Amniotic stem cell (primary cell): Measurements from ENCODE around the gene RAB11A.

Experiments
- DNase-seq: peaks from one replicate; lab custom pipeline; 2025; lab: John Stamatoyannopoulos, UW

Gene RAB11A

DNA sequence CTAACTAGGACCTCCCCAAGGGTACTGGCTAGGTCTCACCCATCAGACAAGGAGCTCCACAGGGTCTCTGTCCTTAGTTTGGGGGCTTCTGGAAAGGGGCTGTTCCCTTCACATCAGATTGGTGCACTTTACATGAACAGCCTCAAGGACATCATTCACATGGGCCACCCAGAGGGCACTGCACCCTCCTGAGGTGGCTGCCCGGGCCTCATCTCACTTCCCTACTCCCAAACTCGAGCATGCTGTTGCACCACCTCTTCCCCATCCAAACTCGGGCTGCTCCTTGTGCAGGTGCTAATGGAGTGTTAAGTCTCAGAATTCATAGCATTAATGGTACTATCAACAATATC, 48.1 kb downstream of the RAB11A start:
- DNase-seq = no peak

DNA sequence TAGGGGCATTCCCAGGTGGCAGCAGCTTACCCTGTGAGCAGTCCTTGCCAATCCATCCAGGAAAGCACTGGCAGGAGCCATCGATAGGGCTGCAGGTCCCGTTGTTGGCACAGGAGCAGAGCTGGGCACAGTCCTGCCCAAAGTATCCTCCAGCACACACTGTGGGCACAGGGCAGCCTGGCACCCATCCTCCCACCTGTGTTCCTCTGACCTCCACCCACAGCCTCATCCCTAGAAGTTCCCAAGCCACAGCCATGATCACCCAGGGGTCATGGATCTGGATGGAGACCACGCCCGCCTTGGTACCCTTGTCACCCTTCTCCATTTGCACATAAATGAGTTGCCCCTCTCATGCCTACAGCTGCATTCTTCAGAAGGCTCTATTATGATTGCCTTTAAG, 48.6 kb downstream of the RAB11A start:
- no peak for DNase-seq

DNA sequence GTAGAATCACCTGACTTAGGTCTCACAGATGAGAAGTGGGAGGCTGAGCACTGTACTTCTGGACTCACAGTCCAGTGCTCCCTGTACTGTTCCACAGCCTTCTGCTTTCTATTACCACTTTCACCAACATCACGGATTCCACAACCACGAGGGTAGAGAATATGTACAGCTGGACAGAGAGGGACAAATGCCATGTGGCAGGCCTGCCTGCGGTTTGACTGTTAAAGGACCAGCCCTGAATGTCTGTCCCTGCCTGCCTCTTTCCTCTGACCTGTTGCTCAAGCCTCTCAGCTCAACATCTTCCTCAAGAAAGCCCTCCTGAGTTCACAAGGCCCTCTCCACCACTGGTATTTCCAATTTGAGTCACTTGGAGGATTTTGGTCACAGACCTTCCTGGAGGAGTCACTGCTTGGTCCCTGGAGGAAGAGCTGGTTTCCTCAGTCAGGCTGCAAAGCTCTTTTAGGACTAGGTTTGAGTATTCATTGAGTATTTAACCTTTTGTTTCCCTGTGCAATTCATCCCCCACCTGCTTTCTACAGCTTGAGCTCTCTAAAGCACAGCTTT, 49.1 kb downstream of the RAB11A start:
- no peak for DNase-seq

DNA sequence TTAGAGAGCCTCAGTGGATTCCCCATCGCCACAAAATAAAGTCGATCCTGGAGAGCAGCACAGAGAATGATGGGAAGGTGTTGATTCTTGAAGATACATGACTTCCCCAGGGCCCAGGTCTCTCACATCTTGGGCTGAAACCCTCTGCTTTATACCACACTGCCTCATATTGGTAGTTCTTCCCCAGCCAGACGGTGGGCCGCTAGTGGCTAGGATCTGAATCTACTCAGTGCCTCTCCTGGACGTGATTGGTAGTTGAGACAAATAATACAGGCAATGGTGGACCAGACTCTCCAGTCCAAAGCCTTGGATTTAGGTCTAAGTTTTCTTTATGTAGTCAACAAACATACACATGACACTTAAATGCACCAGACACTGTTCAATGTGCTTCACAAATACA, 49.7 kb downstream of the RAB11A start:
- DNase-seq = no peak

DNA sequence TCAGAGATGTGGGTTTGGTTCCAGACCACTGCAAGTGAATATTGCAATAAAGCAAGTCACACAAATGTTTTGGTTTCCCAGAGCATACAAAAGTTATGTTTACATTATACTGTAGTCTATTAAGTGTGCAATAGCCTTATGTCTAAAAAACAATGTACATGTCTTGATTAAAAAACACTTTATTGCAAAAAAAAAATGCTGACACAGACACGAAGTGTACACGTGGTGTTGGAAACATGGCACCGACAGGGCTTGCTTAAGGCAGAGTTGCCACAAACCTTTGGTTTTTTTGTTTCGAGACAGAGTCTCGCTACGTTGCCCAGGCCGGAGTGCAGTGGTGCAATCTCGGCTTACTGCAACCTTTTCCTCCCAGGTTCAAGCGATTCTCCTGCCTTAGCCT, 50.1 kb downstream of the RAB11A start:
- DNase-seq = no peak

DNA sequence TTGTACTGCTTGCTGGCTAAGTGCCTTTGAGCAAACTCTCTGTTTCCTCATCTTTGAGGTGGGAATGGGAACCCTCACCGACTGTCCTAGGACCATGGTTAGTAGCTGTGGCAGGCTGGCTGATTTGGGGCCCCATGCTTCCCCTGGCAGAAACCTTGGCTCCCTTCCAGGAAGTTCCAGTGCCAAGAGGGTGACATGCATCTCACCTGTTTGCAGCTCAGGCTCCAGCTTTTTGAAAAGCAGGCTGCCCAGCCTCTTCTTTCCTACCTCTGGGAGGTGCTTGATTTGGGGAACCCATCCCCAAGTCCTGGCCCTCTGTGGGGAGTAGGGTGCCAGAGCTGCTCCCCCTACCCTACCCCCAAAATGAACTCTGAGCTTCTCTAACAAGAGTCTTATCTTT, 50.8 kb downstream of the RAB11A start:
- DNase-seq = no peak

DNA sequence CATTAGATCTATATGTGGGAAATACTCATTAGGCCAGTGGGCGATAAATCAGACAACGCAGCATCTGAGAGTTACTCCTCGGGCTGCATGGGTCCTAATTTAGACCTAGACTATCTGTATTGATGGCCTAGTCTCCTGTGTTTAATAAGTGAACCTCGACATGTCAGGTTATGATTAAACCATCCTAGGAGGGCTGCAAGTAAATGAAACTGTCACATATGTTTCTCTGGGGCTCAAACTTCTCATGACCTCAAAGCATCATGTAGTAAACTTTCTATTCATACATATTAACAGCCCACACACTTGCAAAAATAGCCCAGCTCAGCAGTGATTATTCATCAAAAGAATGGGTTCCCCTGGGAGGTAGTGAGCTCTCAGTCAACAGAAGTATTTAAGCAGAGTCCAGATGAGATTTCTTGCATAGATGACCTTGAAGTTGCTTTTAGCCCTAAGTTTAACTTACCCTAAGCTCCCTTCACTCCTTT, 51.6 kb downstream of the RAB11A start:
- DNase-seq = no peak

DNA sequence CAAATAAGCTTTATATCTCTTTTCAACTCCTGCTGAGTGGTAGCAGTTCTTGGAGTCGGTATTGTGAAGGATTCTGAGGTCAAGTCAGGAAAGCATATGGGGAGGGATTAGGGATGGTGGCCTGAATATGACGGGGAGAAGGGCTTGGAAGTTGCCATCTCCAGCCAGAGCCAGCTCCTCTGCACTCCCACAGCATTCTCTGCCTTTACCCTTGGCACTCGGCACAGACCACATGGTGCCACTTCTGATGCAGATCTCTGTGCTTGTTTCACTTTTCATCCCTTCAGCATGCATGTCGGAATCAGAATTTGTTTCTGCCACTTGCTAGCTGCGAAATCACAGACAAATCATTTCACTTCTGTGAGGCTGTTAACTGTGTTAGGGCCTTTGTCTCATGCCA, 52.5 kb downstream of the RAB11A start:
- no peak for DNase-seq

DNA sequence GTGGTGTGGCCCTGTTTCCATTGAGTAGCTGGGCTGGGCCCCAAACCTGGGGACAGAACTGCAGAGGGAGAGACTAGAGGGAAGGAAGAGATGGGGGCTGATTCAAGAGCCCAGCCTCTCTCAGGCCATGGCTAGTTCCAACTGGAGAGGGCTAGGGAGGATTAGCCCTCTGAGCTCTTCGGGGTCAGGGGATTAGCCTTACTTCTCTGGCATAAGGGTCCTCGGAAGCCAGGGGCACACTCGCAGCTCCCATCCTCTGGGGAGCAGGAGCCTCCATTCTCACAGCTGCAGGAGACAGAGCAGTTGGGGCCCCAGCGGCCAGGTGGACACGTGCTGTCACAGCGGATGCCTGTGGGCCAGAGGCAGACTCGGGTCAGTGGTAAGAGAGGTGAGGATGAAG, 53.3 kb downstream of the RAB11A start:
- no peak for DNase-seq

DNA sequence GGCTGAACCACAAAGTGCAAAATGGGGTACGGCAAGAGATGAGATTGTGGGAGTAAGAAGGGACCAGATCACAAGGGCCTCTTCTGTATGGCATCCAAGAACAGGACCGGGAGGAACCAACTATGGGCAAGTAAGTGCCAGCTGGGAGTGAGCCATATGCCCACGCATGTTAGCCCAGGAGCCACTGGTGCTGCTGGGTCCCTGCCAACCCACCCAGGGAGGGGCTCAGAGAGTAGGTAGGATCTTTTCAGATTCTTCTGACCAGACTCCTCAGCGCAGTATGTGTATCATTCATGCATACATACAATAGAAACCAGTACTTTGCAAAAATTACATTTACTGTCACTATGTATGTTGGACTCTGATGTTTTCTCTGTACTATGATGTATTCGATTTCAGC, 54.0 kb downstream of the RAB11A start:
- no peak for DNase-seq

DNA sequence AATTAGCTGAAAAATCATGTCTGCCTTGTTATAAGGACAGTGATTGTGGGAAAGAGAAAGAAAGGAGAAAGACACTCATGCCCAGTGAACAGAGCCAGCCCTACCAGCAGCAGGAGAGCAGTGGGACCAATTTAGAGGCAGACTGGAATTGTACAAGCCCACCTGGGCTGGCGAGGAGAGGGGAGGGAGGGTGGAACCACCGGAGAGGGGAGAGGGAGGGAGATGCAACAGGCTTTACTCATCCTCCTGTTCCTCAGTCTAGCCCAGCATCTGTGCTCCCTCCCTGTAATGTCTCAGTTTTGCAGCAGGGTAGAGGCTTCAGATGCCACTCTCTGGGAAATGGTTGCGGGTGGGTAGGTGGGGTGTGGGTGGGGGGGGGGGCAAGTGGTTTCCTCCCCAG, 54.7 kb downstream of the RAB11A start:
- no peak for DNase-seq

DNA sequence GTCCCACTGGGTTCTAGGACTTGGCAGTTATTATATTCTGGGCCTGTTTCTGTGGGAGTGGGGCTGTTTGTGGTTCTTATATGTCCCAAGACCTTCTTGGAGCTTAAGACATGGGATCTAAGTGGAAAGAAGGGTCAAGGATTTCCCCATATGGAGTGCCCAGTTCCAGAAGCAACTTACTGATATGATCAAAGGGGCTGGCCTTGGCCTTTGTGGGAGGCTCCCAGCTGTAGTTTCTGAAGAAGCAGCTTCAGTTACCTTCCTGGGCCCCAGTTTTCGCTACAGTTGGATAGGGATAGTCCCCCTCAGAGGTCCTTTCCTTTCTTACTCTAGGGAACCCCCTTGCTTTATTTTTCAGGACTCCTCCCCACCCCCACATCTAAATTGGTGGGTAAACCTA, 56.0 kb downstream of the RAB11A start:
- DNase-seq = no peak

DNA sequence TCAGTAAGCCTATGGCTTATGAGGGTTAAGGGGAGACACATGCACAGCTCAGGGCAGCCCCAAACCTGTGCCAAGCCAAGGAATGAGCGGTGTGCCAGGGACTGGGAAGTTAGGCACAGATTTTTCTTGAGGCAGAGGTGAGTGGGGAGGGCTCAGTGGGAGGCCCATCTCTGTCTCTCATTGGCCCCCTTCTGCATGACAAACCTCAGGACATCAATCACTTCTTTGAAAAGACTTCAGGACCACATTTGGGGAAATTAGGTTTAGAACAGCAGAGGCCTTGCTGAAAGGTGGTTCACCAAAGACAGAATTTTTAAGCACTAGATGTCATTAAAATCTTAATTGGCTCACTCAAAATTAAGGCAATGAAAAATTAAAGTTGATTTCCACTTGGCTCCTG, 57.2 kb downstream of the RAB11A start:
- DNase-seq = no peak

DNA sequence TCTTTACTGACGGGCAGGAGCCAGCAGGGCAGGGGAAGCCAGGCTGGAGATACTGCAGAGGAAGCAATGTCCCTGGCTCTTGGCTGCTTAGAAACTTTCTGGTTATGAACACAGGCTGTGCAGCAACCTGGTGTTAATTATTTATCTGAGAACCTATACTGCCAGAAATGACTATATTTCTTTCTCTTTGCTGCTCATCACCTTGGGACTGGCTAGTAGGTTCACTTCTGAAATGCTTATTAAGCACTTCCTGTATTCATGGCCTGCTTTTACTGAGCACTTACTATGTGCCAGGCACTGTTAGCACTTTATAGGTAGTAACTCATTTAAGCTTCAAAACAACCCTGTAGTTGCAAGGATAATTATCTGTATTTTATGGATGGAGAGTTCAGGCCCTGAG, 57.6 kb downstream of the RAB11A start:
- DNase-seq = no peak

DNA sequence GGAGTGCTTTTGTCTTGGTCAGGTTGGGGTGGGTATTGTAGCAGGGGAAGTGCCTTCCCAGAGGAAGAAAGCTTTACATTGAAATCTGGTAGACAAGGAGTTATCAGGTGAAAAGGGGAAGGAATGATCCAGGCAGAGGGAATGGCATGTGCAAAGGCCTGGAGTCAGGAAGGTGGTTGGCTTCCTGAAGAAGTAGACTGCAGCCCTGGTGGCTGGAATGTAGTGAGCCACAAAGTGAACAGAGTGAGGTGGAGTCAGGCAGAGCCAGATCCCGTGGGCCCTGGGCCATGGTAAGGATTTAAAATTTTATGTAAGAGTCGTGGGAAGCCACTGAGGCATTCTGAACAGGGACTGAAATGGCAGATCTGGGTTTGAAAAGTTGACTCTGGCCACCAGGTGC, 58.3 kb downstream of the RAB11A start:
- DNase-seq = no peak

DNA sequence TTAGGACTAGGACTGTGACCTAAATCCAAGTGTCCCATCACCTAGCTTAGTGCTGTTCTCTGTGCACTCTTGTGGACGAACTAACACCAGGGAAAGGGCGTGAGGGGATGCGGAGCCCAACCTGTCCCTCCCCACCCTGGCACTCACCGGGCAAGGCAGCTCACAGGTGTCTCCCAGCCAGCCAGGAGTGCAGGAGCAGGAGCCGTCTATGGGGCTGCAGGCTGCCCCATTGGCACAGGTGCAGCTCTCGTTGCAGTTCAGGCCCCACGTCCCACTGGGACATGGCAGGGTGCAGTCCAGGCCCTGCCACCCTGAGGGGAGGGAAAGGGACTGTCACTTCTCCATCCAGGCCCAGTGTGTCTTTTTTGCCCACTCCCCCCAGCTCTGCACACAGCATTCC, 60.3 kb downstream of the RAB11A start:
- DNase-seq = no peak

DNA sequence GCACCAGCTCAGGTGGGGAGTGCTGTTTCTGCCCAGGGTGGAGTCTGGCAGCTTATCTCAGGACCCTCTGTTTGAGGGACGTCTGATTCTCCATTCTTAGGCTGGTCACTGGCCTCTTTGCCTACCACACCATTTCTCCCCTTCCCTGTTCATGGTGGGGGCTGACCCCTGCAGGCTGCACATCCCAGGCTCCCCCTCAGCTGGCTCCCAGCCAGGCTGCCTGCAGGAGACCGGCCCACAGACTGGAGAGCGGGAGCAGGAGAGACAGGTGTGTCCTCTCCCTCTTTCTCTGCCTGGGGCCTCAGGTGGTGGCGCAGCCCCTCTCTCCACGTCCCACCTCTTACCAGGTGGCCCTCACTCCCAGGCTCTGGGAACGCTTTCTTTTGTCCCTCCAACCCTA, 60.8 kb downstream of the RAB11A start:
- no peak for DNase-seq

DNA sequence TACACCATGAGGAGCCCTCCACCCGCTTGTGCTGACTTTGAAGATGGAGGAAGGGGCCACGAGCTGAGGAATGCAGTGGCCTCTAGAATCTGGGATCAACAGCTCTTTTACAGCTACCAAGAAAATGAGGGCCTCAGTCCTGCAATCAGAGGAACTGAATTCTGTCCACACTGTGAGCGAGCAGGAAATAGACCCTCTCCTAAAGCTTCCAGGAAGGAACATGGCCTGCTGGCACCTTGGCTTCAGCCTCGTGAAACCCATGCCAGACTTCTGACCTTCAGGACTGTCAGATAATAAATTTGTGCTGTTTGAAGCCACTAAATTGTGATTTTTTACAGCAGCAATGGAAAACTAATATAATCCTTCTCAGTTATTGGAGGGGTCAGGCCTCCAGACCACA, 61.9 kb downstream of the RAB11A start:
- DNase-seq = no peak

DNA sequence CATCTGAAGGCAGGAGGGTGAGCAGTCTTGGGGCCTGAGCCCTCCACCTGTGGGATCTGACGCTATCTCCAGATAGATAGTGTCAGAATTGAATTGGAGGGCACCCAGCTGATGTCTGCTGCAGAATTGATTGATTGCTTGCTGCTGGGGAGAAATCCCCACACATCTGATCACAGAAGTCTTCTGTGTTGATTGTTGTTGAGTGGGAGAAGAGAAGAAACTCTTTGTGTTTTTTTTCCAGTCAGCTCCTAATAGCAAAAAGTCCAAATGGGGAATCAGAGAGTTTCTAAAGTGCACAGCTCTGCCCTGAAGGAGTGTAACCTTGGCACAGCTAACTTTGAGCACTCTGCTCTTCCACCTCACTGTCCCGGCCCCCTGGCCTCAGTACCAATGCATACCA, 66.1 kb downstream of the RAB11A start:
- DNase-seq = no peak

DNA sequence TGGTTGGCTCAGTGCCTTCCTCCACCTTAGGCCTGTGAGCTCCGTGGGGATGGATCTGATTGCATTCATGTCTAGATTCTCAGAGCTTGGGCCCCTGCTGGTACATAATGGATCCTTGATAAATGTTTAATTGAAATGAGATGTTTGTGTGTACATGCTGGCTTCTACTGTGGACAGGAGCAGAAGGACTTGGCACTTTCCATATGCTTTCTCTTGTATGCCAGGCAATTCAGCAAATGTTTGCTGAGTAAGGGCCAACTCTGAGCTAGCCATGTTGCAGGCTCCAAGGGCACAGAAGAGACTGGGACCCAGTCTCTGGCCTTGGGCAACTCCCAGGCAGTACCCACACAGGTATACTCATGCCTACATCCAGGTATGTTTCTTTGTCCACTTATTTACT, 67.0 kb downstream of the RAB11A start:
- no peak for DNase-seq

DNA sequence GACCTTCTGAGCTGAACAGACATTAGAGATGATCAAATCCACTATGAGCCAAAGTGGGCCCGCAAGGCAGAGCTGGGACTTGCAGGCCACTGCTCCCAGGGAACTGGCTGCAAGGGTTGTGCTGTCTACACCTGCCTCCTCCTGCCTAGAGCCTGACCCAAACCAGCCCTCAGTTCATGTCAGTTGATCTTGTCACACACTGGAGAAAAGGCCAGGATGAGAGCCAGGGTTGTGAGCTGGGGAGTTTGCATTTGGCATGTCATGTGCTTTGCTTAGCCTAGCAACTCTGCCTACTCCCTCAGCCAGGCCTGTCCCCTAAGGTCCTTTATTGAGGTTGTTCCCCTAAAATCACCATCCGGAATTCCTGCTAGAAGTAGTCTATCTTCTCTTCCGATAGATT, 67.8 kb downstream of the RAB11A start:
- DNase-seq = no peak

DNA sequence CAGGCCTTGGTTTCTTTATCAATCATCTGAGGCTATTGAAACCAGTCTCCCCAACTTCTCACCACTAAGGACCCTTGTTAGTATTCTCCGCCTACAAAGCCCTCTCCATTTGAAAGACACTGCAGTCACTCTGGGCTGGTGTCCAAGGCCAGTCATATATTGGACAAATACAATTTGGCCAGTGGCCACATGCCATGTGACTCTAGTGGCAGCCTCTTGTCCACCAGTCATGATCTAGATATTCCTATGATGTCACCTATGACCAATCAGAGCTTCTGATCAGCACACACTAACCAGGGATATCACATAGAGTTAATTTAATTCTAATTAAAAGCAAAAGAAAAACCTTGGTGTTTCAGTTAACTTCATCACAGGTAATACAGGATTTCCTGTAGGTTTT, 68.2 kb downstream of the RAB11A start:
- DNase-seq = no peak

DNA sequence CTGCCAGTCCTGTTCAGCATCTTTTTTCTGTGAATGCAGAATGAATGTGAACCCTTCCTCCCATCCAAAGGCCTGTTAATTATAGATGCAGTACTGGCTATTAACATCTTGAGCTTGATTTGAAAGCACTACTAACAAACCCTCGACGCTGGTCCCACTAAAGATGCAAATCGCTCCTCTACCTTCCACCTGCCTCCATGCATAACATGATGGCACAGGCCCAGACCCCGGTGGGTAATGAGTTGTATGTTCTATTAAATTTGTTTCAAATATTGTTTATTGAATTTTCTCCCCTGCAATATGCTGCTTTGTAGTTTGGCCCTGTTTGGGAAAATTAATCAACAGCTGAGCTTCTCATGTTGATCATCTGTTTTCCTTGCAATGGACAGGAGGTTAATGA, 69.3 kb downstream of the RAB11A start:
- DNase-seq = no peak

DNA sequence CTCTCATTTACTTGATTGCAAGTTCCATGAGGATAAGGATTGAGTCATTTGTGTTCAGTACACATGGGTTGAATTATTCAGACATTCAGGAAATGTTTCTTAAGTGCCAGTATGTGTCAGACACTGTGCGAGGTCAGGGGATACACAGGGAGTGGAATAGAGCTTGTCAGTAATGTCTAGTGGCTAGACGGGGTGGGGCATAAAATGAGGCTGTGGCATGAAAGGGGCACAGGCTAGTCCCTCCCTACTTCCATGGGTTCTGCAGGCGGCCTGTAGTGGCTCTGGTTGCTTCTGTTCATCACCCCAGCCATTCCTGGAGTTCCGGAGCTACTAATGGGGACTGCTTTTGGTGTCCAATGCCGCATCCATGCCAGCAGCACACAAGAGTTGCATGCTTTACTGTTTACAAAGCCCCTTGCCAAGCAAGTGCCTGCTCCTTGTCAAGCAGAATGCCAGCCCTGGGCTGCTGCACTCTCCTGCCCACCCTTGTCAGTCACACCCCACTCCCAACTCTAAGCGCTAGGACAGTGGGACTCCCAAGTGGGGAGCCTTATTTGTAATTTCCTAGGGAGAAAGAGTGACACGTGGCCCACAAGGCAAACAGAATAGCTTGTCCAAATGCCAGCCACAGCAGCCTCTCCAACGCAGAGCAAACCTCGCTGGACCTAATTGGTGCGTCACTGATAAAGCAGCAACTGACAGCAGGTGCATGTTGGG, 70.8 kb downstream of the RAB11A start:
- peak; percentile 74 for DNase-seq

DNA sequence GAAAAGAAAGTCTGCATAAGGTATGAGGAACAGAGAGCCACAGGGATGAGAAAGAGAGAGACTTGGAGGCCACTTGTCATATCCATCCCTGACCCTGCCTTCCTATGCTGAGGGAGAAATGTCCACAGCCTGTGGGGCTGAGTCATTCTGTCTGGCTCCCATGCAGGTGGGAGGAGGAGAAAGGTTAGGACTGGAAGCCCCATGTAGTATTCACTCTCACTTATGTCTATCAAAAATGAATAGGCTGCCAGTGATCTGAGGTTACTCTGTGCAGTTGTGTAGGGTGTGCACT, 71.3 kb downstream of the RAB11A start:
- DNase-seq = no peak
